Bronchial epithelial cell (primary cell): Measurements from ENCODE around the gene MRPS21. TPM values are rescaled to one million over a fixed set of nuclear protein-coding genes. Genes with fewer than 3 reads are reported as not detected.
"Not testable (repeated sequence)": the region's sequence is repeated elsewhere in the genome, so short reads cannot be mapped to it uniquely, and the experiment has no call there.

Source experiments
- DNase-seq: peaks from one replicate; pipeline ENCODE4 v3.0.0-alpha.2; 2010; ENCODE audit warnings: low read depth
- FAIRE-seq: peaks from 2 replicates; lab custom pipeline; 2011; peaks lifted over from hg19 to GRCh38; lab: Jason Lieb, UNC
- H3K27me3 ChIP-seq: 2 replicates; pipeline ENCODE4 v1.5.1; 2011; ENCODE audit warnings: low read length; ENCODE audit not compliant: control insufficient read depth, insufficient read depth
- H3K36me3 ChIP-seq: 2 replicates; pipeline ENCODE4 v1.5.1; 2011; ENCODE audit warnings: low read length; ENCODE audit not compliant: control insufficient read depth, insufficient read depth
- H3K4me3 ChIP-seq: 2 replicates; pipeline ENCODE4 v1.5.1; 2011; ENCODE audit warnings: mild to moderate bottlenecking, low read depth, low read length, control low read depth
- CTCF ChIP-seq: IDR thresholded peaks from 2 replicates; pipeline ENCODE4 v1.5.1; 2011; ENCODE audit warnings: mild to moderate bottlenecking, moderate library complexity, low read length, control low read depth, inconsistent platforms; ENCODE audit not compliant: insufficient read depth, severe bottlenecking
- total RNA-seq: library from RNA; depleted of rRNA; stranded (reverse); fragments of >200 nt; gene quantifications from 2 replicates; pipeline ENCODE4 v1.2.1, GENCODE V29; 2014

Gene MRPS21
- total RNA-seq, 1 donor from 2014 or later: 49.5 TPM

GRCh38 chr1:150302902-150303301, 9.2 kb downstream of the MRPS21 start:
- no peak overlapping the region for H3K4me3 ChIP-seq
- DNase-seq: no peak
- H3K36me3 ChIP-seq: peaks cover 12% of the 10 kb centered on the region
- no peak for FAIRE-seq
- no peaks in the 10 kb centered on the region for H3K27me3 ChIP-seq
- TF ChIP-seq CTCF: no peak

GRCh38 chr1:150308585-150308984, 14.9 kb downstream of the MRPS21 start:
- H3K27me3 ChIP-seq, FAIRE-seq, H3K4me3 ChIP-seq, DNase-seq, H3K36me3 ChIP-seq: not testable (repeated sequence)

- FAIRE-seq: no peak
- Histone ChIP-seq H3K4me3 (no peak overlapping the region), H3K27me3 (no peaks in the 10 kb centered on the region), H3K36me3 (peaks cover 6% of the 10 kb centered on the region)
- DNase-seq: no peak
- no peak for TF ChIP-seq CTCF
Observed at GRCh38 chr1:150309758-150310508, 16.3 kb downstream of the MRPS21 start.

- no peak for TF ChIP-seq CTCF
- H3K27me3 ChIP-seq: no peaks in the 10 kb centered on the region
- DNase-seq: no peak
- no peak overlapping the region for H3K4me3 ChIP-seq
- peaks cover 6% of the 10 kb centered on the region for H3K36me3 ChIP-seq
- FAIRE-seq: no peak
Observed at GRCh38 chr1:150311762-150312161, 18.1 kb downstream of the MRPS21 start.

GRCh38 chr1:150314691-150315090, 21.0 kb downstream of the MRPS21 start:
- H3K27me3 ChIP-seq, FAIRE-seq, DNase-seq, H3K36me3 ChIP-seq, H3K4me3 ChIP-seq: not testable (repeated sequence)

- FAIRE-seq: no peak
- Histone ChIP-seq H3K36me3 (peaks cover 6% of the 10 kb centered on the region), H3K4me3 (peak overlapping the region; percentile 79), H3K27me3 (no peaks in the 10 kb centered on the region)
- TF ChIP-seq CTCF: no peak
- DNase-seq: no peak
Observed at GRCh38 chr1:150320667-150320978, 27.0 kb downstream of the MRPS21 start.

GRCh38 chr1:150321826-150322166, 28.1 kb downstream of the MRPS21 start:
- FAIRE-seq: no peak
- DNase-seq: peak; percentile 12
- TF ChIP-seq CTCF: no peak

More at GRCh38 chr1:150321826-150322166, 28.1 kb downstream of the MRPS21 start:
- Histone ChIP-seq H3K36me3 (peaks cover 9% of the 10 kb centered on the region), H3K4me3 (peak overlapping the region; percentile 79), H3K27me3 (no peaks in the 10 kb centered on the region)
